K562 (cell line): ENCODE measurements around the gene HDAC9.

Experiments used
- HMG20A ChIP-seq: fragments of 450-650 bp; formaldehyde crosslinking; conservative IDR thresholded peaks from 2 replicates; pipeline ENCODE4 v1.4.0; 2020; ENCODE audit warnings: mild to moderate bottlenecking, mixed read lengths
- HOMEZ ChIP-seq: fragments of 250-450 bp; sonication (Bioruptor Pico); IDR thresholded peaks from 2 replicates; pipeline ENCODE4 v1.4.0; 2020; ENCODE audit warnings: mild to moderate bottlenecking, moderate library complexity
- PRMT5 ChIP-seq: sonication (generic); formaldehyde crosslinking; IDR thresholded peaks from 2 replicates; pipeline ENCODE4 v1.5.0; 2020; ENCODE audit warnings: missing genetic modification reagents
- SIX5 ChIP-seq, 2 experiments: IDR thresholded peaks; 2 replicates each; pipeline ENCODE4 v1.6.1; 2011; ENCODE audit warnings: low read length in 2 of 2, borderline replicate concordance in 1 of 2, low read depth in 1 of 2, mild to moderate bottlenecking in 1 of 2, moderate library complexity in 1 of 2; ENCODE audit not compliant: insufficient read depth in 1 of 2
- YY1 ChIP-seq, 3 experiments: IDR thresholded peaks; 2 replicates each; pipeline ENCODE4 v1.6.1; 2011; ENCODE audit warnings: low read length in 2 of 3, mild to moderate bottlenecking in 2 of 3, moderate library complexity in 2 of 3, borderline replicate concordance in 1 of 3, control low read depth in 1 of 3, low read depth in 1 of 3; ENCODE audit not compliant: insufficient read depth in 3 of 3, insufficient replicate concordance in 2 of 3, control insufficient read depth in 1 of 3, insufficient read length in 1 of 3; ENCODE audit errors: extremely low read depth in 1 of 3

GRCh38 chr7:18762189-18762588 lies 266.6 kb downstream of the HDAC9 start:
- TF ChIP-seq SIX5 (IDR thresholded peaks at IDR 0.05; ENCODE audit: borderline replicate concordance in 1 of 2, insufficient read depth in 1 of 2, low read depth in 1 of 2, low read length in 2 of 2) (no peak), HMG20A (CRISPR knock-in tag) (no peak), HOMEZ (CRISPR knock-in tag) (no peak), PRMT5 (CRISPR knock-in tag) (no peak), YY1 (IDR thresholded peaks at IDR 0.05; ENCODE audit: borderline replicate concordance in 1 of 3, control insufficient read depth in 1 of 3, extremely low read depth in 1 of 3, insufficient read depth in 3 of 3, insufficient read length in 1 of 3, insufficient replicate concordance in 2 of 3, low read depth in 1 of 3, low read length in 2 of 3) (no peak)
